ENCODE data around the gene ERICH6B. TPM values are rescaled to one million over a fixed set of nuclear protein-coding genes. Genes with fewer than 3 reads are reported as not detected.

ERICH6B gene
- total RNA-seq, 6 experiments from 2014 or later, result not detected

GRCh38 chr13:45596800-45597475, 18.6 kb downstream of the ERICH6B start:
- H3K36me3 ChIP-seq, result no peaks in the 10 kb centered on the region
- DNase-seq (no peak), ATAC-seq (no peak)
- no peak for TF ChIP-seq CTCF (IDR thresholded peaks at IDR 0.05)
- TF ChIP-seq POLR2A (IDR thresholded peaks at IDR 0.05), result no peak
- WGBS (ENCODE audit: insufficient coverage, low coverage, low lambda C conversion rate, missing lambda C conversion rate), result 60% methylated on average over 2 of the region's 2 CpGs
- H3K4me1 ChIP-seq, result no peaks in the 10 kb centered on the region
- no peaks in the 10 kb centered on the region for H3K27me3 ChIP-seq
- no peaks in the 10 kb centered on the region for H3K9me3 ChIP-seq
- no peak overlapping the region for H3K4me3 ChIP-seq
- no peak overlapping the region for H3K27ac ChIP-seq
- intact Hi-C loops (cut with DNase I), result no loop called here

DNA sequence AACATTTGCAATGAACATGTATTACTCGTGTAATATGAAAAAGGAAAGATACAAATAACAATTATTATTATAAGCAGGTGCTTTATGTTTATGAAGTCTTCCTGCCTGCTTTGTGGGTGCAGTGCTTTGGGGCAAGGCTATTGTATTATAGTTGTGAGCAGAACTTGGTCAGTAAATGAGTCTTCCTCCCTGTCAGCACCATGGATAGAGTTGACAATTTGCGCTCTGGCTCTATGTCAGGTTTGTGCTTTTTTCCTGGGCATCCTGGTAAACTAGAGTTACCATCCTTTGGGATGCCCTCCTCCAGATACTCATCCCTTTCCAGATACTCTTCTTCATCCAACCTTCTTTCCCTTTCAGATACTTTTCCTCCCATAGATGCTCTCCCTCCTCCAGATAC, 19.6 kb downstream of the ERICH6B start:
- intact Hi-C loops (cut with DNase I), result no loop called here
- DNase-seq (no peak), ATAC-seq (no peak)
- Histone ChIP-seq H3K4me3 (no peak overlapping the region), H3K4me1 (no peaks in the 10 kb centered on the region), H3K9me3 (no peaks in the 10 kb centered on the region), H3K27me3 (no peaks in the 10 kb centered on the region), H3K36me3 (no peaks in the 10 kb centered on the region), H3K27ac (no peak overlapping the region)
- WGBS (ENCODE audit: insufficient coverage, low coverage, low lambda C conversion rate, missing lambda C conversion rate), result 41% methylated on average over 2 of the region's 2 CpGs
- no peak for TF ChIP-seq CTCF (IDR thresholded peaks at IDR 0.05)
- no peak for TF ChIP-seq POLR2A (IDR thresholded peaks at IDR 0.05)

DNA sequence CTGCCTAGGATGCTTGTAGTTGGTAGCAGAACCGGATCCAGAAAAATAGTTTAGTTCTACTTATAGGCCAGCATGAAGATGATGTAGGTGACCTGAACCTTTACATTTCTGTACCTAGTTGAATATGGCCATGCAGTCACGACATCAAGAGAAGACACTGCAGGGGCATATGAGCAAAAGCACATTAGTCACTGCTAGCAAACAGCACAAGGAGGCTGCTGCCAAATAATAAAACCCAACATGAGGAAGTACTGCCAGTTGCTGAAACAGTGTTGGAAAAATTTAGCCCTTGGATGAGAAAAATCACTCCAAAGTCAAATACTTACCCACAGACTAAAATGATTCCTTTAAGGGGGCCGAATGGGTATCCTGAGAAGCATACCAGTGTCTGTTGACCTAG, 20.8 kb downstream of the ERICH6B start:
- TF ChIP-seq POLR2A (IDR thresholded peaks at IDR 0.05) (no peak), CTCF (IDR thresholded peaks at IDR 0.05) (no peak)
- Histone ChIP-seq H3K27me3 (no peaks in the 10 kb centered on the region), H3K27ac (no peak overlapping the region), H3K9me3 (no peaks in the 10 kb centered on the region), H3K4me1 (no peaks in the 10 kb centered on the region), H3K36me3 (no peaks in the 10 kb centered on the region), H3K4me3 (no peak overlapping the region)
- DNase-seq (no peak), ATAC-seq (no peak)
- intact Hi-C loops (cut with DNase I), result no loop called here
- WGBS (ENCODE audit: insufficient coverage, low coverage, low lambda C conversion rate, missing lambda C conversion rate), result 31% methylated on average over 3 of the region's 3 CpGs

GRCh38 chr13:45594227-45594626, 21.3 kb downstream of the ERICH6B start:
- Histone ChIP-seq H3K27ac (no peak overlapping the region), H3K27me3 (no peaks in the 10 kb centered on the region), H3K9me3 (no peaks in the 10 kb centered on the region), H3K4me1 (no peaks in the 10 kb centered on the region), H3K4me3 (no peak overlapping the region), H3K36me3 (no peaks in the 10 kb centered on the region)
- no peak for TF ChIP-seq POLR2A (IDR thresholded peaks at IDR 0.05)
- no peak for TF ChIP-seq CTCF (IDR thresholded peaks at IDR 0.05)
- no peak for ATAC-seq
- WGBS (ENCODE audit: insufficient coverage, low coverage, low lambda C conversion rate, missing lambda C conversion rate), result 74% methylated on average over 2 of the region's 2 CpGs
- intact Hi-C loops (cut with DNase I), result no loop called here
- DNase-seq, result no peak
